ENCODE data around the gene NKX3-2.

- TF ChIP-seq POLR2A (IDR thresholded peaks at IDR 0.05; ENCODE audit: low read depth, low read length) = no peak
- TF ChIP-seq POLR2AphosphoS5 (IDR thresholded peaks at IDR 0.05; ENCODE audit: low read depth, low read length) = no peak
- no peak for TF ChIP-seq TAF1 (IDR thresholded peaks at IDR 0.05; ENCODE audit: borderline replicate concordance, low read depth, low read length)
Observed at GRCh38 chr4:13493793-13494192, 50.5 kb downstream of the NKX3-2 start.

All from GM12892 (cell line).